Measurements from ENCODE around the gene EP400.
"Not testable (repeated sequence)": the region's sequence is repeated elsewhere in the genome, so short reads cannot be mapped to it uniquely, and the experiment has no call there.

EP400 gene

DNA sequence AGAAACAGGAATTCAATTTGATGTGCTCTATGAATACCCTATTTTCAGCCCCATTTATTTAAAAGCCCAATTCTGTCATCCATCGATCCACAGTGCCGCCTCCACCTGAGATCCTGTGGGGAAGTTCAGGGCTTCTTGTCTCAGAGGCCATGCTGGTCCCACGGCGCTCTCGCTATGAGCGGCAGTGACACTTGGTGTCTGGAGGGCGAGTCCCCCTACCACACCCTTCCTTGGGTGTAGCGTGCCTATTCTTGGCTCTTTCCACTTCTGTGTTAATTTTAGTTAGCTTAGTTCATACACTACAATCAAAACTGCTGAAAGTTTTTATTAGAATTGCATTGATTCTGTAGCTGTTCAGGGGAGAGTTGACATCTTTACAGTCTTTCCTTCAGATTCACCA, 120.6 kb downstream of the EP400 start:
- no peak for FAIRE-seq

- FAIRE-seq, result no peak
Measured at GRCh38 chr12:132071040-132071810, 121.5 kb downstream of the EP400 start.

DNA sequence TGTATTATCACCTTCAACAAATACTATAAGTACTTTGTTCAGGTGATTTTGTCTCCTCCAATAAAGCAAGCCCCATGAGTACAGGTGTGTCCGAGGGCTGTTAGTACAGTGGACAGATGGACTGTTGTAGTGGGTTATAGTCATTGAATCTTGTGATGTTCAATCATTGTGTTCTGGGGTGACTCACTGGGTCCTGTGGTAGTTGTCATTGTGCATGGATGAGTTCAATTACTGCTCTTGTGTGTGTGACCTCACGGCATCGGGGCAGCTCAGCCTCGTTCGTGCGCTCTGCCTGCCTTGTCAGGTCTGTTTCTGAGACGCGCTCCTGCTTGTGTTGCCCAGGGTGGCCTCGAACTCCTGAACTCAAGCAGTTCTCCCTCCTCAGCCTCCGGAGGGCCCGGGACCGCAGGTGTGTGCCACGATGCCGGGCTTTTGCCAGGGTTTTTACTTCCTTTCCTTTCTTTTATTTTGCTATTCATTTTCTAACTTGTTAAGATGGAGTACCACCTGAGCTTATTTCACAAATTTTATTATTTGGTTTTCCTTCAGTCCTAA, 122.2 kb downstream of the EP400 start:
- FAIRE-seq, result no peak

DNA sequence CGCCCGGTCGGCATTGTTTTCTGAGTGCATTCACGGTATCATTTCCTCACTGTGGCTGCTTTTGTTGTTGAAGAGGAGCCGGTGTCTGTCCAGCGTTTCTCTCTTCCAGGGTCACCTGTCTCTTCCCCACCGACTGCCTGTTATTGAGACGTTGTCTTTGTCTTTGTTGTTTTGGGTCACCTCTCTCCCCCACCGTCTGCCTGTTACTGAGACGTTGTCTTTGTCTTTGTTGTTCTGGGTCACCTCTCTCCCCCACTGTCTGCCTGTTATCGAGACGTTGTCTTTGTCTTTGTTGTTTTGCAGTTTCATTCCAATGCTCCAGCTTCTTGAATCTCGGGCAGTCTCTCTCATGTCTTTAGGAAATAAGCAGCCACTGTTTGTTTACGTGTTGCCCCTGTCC, 124.5 kb downstream of the EP400 start:
- no peak for FAIRE-seq

DNA sequence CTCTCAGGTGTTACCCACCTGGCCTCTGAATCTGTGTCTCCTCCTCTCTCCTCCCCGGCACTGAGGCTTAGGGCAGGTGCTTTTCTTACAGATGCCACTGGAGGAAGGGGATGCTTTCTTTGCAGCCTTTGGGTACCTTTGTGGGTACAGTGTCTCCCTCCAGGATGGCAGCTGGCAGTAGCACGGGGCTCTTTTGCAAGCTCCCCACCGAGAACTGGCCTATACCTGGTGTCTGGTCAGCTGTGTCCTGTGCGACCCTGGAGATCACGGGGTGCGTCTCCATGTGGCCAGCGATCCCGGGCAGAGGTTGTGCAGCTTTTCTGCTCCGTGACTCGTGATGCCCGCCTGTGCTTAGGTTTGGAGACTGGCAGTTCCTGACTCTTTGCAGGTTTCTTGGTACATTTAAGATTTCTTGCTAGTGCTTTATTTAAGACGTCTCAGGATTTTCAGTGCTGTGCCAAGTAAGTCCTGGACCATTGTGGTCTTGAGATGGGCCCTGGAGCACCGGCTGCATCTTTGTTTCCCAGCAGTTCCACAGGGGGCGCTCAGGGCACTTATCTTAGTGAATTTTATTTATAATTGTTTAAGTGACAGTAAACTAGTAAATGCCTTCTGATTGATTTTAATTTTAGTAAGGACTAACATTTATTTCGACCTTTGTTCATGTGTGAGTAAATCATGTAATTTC, 125.4 kb downstream of the EP400 start:
- no peak for FAIRE-seq

GRCh38 chr12:132075714-132076553, 126.2 kb downstream of the EP400 start:
- FAIRE-seq, result no peak

- no peak for FAIRE-seq
Measured at GRCh38 chr12:132076711-132077110, 127.0 kb downstream of the EP400 start.

DNA sequence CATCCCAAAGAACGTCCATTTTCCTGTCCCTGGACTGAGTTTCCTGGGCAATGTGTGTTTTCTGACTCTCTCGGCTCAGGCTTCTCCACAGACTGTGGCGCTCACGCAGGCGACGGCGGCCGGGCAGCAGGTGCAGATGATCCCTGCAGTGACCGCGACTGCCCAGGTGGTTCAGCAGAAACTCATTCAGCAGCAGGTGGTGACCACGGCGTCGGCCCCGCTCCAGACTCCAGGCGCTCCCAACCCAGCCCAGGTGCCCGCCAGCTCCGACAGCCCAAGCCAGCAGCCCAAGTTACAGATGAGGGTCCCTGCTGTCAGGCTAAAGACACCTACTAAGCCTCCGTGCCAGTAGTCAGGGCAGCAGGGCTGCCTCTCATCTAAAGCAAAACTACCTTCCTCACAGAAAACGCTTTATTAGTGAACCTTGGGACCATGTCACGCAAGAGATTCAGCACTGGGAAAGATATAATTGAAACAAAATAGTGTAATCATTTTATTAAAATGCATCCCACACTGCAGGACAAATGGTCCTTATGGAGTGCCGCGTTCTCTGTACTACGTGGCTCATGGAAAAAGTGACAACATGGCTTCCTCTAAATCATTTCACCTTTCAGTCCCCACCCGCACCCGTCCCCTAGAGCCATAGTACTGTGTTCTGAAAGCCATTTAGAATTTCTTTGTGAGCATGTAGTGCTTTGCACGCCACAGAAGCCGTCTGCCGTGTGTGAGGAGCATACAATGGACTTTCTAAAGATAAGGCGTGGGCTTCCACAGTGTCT, 127.8 kb downstream of the EP400 start:
- FAIRE-seq, result no peak

GRCh38 chr12:132078190-132078589, 128.4 kb downstream of the EP400 start:
- no peak for FAIRE-seq

DNA sequence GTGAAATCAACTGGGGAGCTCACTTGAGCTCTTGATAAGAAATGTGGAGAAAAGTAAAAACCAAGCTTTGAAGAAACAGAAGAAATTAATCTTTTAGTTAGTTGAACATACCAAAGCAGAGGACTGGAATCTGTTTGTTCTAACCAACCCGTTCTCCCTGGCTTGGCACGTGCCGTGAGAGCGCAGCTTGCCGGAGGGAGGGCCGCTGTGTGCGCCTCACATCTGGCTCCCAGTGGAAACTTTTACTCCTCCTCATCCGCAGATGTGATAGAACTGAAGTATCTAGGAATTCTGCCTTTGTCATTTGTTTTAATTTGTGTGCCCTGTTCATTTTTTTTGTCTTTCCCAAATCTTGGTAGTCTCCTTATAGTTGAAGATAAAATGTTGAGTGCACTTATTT, 129.5 kb downstream of the EP400 start:
- no peak for FAIRE-seq

DNA sequence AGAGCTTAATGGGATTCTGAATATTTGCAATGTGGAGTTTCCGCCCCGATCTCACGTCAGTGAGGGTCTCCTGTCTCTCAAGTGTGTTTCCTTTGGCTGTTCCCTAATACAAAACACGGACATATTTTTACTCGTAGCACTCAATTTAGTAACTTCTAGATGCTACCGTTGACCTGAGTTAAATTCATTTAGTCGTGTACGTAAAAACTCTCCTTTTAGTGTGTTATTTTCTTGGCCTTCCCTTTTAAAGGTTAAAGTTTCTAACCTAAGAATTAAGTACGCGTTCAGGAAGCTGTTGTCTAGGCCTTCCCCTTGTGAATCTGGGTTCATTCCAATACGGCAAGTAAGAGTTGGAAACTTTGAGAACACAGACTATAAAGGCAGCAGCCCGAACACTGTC, 130.0 kb downstream of the EP400 start:
- no peak for FAIRE-seq

- not testable (repeated sequence) for FAIRE-seq
Measured at GRCh38 chr12:132080515-132080914, 130.8 kb downstream of the EP400 start.

- FAIRE-seq, result no peak
Measured at GRCh38 chr12:132081423-132081822, 131.7 kb downstream of the EP400 start.

DNA sequence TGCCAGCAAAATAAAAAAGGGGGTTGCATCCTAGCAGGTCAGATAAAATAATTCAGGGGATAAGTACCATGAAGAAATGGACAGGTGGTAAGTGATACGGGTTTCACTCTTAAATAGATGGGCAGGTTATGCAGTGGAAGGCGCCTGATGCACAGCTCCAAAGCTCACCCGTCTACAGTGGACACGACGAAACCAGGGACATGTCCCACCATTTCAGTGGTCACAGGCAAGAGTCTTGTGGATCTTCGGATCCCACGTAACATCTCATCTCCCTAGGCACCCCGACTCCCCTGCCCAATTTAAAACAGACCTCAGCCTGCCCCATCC, 133.8 kb downstream of the EP400 start:
- no peak for FAIRE-seq

- FAIRE-seq, result no peak
Measured at GRCh38 chr12:132083941-132084620, 134.3 kb downstream of the EP400 start.

- FAIRE-seq, result no peak
Measured at GRCh38 chr12:132084621-132085290, 135.0 kb downstream of the EP400 start.

DNA sequence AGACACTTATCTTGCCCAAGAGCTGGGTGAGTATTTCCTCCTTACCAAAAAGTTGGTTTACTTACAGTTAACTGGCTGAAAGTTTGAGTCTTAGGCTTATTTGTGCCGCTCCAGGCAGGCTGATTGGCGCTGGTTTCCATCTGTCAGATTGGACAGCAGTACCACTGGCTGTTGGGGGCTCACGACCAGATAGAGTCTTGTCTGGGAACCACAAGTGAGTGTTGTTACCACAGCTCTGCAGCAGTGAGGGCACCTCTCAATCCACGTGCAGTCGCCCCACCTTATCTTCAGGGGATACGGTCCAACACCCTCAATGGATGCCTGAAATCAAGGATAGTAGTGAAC, 135.5 kb downstream of the EP400 start:
- FAIRE-seq, result no peak

DNA sequence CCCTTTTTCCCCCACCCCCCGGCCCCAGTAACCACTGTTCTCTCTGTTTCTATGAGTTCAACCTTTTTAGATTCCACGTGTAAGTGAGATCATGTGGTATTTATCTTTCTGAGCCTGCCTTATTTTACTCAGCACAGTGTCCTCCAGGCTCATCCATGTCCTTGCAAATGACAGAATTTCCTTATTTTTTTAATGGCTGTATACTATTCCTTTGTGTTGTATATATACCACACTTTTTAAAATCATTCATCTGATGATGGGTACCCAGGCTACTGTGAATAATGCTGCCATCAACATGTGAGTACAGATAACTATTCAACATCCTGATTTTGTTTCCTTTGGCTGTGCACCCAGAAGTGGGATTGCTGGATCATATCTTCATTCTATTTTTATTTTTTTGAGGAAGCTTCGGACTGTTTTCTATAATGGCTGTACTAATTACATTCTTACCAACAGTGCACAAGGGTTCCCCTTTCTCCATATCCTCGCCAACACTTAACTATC, 139.7 kb downstream of the EP400 start:
- FAIRE-seq, result no peak

DNA sequence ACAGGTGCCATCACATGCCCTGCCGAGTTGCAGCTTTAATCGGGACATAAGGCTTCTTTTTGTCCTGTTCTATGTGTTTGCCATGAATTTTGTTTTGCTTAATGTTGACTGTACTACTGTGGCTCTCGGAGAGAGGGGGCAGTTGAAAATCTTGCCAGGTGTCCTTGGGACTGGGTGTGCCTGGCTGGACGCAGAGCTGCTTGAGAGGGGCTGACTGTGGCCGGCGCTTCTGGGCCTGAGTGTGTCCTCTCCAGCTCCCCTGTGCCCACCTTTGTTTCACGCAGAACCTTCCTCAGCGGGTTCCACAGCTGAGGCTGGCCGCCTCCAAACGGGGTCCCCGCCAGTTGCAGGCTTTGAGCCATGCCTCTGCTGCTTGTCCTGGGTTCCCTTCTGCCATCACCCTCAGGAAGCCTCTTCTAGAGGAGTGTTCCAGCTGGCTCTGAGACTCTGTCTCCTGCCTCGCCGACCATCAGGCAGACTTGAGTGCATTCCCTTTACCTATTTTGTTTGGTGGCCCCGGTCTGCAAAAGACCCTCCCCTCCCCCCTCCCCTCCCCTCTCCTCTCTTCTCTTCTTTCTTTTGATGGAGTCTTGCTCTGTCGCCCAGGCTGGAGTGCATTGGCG, 144.6 kb downstream of the EP400 start:
- no peak for FAIRE-seq

- FAIRE-seq, result no peak
Measured at GRCh38 chr12:132095520-132096409, 146.0 kb downstream of the EP400 start.

Data from G401.6 (cell line).